HG03108 (cell line): ENCODE results near the gene GABRR2.

Experiments used
- ATAC-seq: cut with Tn5 transposase; IDR thresholded peaks from one replicate; pipeline ENCODE4 v1.9.1; 2021; ENCODE audit warnings: moderate library complexity; ENCODE audit not compliant: unreplicated experiment

Gene GABRR2

DNA sequence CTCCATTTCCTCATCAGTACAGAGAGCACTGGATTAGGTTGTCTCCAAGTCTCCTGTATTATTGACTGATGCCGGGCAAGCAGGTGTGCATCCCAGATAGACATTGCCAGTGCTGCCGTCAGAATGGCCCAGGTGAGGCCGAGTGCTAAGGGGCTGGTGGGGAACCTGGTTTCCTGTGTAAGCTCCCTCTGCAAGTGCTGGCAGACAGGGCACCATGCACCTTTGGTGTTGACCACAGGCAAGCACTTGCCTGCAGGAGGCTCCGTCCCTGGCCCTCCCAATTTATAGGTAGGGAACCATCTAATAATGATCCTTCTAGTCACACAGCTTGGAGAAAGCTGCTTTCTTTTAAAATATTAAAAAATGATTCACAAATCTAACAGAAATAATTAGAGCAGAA lies 98.7 kb downstream of the GABRR2 start:
- no peak for ATAC-seq

DNA sequence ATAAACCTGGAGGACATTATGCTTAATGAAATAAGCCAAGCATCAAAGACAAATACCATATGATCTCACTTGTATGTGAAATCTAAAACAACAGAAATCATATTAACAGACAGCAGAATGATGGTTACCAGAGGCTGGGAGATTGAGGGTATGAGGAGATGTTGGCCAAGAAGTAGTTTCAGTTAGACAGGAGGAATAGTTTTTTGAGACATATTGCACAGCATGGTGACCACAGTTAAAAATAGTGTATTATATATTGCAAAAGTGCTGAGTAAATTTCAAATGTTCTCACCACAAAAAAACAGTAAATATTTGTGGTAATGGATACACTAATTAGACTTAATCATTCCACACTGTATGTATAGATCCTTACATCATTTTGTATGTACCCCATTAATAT lies 99.7 kb downstream of the GABRR2 start:
- ATAC-seq: no peak

DNA sequence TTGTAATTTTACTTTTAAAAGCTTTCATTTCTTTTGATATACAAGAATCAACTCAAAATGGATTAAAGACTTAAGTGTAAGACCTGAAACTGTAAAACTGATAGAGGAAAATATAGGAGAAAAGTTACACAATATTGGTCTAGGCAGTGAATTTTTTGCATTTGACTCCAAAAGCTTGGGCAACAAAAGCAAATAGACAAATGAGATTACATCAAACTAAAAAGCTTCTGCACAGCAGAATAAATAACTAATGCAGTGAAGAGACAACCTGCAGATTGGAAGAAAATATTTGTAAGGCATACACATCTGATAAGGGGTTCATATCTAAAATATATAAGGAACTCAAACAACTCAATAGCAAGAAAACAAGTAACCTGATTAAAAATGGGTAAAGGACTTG lies 100.9 kb downstream of the GABRR2 start:
- no peak for ATAC-seq

DNA sequence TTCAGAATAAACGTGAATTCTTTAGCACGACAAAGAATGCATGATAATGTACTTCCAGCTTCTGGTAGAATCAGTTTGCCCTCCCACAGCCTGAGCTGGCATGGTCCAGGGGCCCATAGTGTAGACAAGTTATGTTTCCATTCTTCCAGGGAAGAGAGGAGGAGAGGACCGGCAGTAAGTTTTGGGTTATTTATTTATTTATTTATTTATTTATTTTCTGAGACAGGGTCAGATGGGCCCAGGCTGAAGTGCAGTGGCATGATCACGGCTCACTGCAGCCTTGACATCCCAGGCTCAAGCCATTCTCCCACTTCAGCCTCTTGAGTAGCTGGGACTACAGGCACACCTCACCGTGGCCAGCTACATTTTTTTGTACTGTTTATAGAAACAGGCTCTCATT lies 102.6 kb downstream of the GABRR2 start:
- no peak for ATAC-seq

- ATAC-seq: no peak
These were observed 105.6 kb downstream of the GABRR2 start for GRCh38 chr6:89209457-89209856.

DNA sequence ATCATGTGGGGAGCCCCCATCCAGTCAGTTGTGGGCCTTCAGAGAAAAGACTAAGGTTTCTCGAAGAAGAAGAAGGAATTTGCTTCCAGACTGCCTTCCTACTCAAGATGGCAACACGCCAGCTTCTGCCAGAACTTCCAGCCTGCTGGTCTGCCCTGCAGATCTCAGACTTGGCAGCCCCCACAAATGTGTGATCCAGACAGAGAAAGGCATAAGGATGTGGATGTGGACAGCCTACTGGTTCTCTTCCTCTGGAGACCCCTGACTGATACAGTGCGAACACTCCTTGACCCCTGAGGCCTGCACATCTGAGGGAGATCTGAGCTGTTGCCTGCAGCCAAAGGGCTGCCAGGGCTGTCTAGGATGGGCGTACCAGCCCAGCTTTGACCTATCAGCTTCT lies 106.5 kb downstream of the GABRR2 start:
- no peak for ATAC-seq
